GM12872 (cell line): Measurements from ENCODE around the gene HSPA4.

ENCODE experiments used
- TF ChIP-seq, protein P1 (sequence below): IDR thresholded peaks from 3 replicates; pipeline ENCODE4 v1.5.1; 2011; ENCODE audit warnings: low read depth, mild to moderate bottlenecking, low read length, moderate library complexity; ENCODE audit not compliant: insufficient read depth

Gene HSPA4

DNA sequence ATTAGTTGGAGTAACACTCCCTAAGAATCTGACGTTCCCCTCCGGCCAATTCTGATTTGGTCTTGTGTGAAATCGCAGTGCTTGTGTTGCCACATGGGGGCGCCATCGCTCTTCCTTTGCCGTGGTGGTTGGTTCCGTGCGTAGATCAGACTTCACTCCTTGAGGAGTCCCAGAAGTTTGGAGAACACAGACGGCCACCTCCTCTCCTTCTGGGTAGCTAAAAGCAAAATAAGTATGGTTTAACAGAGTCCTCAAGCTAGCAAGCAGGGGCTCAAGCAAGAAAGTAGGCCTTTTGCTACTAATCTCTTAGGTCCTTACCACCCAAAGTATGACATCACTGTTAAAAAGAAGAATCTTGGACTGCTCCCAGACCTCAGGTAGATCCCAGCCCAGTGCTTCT, 59.5 kb downstream of the HSPA4 start:
- TF ChIP-seq, protein P1, sequence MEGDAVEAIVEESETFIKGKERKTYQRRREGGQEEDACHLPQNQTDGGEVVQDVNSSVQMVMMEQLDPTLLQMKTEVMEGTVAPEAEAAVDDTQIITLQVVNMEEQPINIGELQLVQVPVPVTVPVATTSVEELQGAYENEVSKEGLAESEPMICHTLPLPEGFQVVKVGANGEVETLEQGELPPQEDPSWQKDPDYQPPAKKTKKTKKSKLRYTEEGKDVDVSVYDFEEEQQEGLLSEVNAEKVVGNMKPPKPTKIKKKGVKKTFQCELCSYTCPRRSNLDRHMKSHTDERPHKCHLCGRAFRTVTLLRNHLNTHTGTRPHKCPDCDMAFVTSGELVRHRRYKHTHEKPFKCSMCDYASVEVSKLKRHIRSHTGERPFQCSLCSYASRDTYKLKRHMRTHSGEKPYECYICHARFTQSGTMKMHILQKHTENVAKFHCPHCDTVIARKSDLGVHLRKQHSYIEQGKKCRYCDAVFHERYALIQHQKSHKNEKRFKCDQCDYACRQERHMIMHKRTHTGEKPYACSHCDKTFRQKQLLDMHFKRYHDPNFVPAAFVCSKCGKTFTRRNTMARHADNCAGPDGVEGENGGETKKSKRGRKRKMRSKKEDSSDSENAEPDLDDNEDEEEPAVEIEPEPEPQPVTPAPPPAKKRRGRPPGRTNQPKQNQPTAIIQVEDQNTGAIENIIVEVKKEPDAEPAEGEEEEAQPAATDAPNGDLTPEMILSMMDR: peak; percentile 95

DNA sequence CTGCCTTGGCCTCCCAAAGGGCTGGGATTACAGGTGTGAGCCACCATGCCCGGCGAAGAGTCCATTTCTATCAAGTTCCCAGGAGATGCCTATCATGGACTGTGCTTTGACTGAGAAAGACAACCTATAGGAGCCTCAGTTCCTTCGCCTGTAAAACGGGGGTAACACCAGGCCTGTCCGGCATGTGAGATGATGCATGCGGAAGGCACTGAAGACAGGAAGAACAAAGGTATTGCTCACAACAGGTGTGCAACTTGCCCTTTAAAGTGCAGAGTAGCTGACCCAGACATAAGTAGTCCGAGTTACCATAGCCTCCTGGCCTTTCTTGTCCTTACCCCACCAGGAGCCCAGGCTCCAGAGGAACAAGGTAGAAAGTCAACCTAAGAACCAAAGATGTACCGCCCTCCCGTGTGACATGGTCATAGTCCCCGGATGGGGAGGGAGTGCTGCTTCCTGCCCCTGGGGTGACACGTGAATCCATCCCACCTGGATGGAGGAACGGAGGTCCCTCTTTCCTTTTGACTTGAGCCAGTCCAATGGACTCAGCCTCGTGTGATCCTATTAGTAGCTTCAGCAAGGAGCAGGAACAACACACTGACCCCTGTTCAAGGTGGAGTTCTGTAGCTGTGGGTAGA, 60.3 kb downstream of the HSPA4 start:
- TF ChIP-seq, protein P1: no peak

- TF ChIP-seq, protein P1: no peak
Measured at GRCh38 chr5:133113331-133114061, 61.7 kb downstream of the HSPA4 start.

DNA sequence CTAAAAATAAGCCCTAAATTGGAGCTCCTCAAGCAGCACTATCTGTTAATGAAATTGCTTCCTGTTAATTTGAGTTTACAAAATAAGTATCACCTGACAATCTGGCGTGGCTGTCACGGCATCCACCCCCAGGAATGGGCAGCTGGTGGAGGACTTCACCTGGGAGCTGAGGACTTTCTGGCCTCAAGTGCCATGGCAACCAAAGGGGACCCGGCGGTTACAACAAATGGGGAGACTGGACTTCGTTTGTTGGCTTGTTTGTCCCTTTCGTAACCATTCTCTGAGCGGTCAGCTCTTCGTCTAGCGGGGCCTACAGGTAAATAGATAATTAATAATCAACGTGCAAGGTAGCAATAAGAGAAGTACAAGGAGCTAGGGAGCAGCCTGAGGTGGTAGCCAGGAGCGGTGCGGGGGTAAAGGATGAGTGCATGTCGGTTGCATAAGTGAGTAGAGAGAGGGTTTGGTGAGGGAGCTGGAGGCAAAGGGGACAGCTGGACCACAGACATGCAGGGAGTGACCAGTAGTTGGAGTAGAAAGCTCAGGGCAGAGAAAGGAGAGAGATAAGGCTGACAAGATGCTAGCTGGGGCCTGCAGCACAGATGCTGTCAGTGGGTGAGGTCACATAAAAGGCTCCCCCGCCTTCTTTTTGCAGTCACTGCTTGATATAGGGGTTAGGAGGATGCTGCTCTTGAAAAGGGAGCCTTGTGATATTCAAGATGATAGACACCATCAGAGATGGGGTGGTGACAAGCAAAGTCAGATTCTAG, 62.5 kb downstream of the HSPA4 start:
- TF ChIP-seq, protein P1: no peak

DNA sequence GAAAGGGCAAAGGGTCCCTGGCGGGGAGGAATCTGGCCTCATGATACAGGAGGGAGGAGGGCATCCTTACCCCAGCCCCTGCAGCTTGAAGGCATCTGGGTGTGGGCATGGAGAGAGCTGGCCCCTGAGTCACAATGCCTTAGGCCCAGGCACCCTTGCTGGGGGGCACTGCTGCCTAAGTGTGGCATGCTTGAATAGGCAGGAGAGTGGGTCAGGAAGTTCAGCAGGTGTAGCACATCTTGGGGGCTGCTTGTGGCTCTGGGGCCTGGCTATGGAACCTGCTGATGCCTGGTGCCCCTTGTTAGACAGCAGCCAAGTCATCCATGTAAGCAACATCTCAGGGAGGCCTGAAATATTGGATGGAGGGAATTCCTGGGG, 63.1 kb downstream of the HSPA4 start:
- TF ChIP-seq, protein P1: no peak

- TF ChIP-seq, protein P1: no peak
Measured at GRCh38 chr5:133116601-133117000, 64.8 kb downstream of the HSPA4 start.

DNA sequence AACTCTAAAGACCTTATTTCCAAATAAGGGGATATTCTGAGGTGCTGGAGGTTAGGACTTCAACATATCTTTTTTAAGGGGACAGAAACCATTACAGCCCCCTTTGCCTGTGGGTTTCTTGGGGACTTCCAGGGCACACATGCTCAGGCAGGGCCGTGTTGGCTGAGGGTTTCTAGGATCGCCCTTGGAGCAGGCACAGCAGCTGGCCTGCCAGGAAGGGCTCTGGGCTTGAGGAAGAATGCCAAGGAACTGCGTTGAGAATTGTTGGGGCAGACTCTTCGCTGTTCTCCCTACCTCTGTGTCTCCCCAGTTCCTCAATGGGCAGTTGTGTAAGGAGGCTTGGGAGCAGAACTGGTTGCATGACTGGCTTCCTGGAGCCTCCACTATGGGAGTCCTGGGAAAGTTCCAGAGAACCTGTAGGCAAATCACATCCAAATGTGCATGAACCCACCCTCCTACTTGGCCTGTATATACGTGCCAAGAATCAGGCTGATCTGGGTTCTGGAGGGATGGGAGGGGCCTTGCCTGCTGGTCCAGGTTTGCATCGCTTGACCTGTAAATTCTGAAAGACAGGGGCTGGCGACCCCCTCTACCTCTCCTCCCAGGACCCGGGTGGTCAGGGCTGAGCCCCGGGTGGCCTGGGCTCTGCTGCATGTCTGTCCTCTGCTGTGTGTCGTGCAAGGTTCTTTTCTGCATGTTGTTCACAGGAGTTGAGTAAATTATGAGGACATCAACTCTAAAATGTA, 65.5 kb downstream of the HSPA4 start:
- TF ChIP-seq, protein P1: no peak
